ENCODE data around the gene PARP12. TPM values are rescaled to one million over a fixed set of nuclear protein-coding genes. Genes with fewer than 3 reads are reported as not detected.

PARP12 gene
- total and polyA plus RNA-seq, 2 of the 8 experiments (the other 6 are each of a cell fraction or from before 2014, with no cell fraction given): 9.0 to 21.5 TPM

DNA sequence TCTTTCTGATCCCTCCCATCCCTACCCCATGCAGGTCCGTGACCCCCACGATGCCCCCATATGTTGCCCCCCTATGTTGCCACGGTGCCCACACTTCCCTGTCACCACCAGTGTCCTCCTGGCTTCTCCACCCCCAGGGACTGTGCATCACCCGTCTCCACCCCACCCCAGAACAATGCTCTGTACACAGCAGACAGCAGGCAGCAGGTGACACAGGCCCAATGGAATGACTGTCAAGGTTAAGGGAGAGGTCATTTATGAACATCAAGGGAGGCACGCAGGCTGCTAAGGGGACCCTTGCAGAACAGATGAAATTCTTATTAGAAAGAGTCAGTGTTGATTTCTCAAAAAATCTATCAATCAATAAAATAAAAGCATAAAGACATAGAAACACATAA is 71.5 kb downstream of the PARP12 start:
- Histone ChIP-seq H2BK12ac (ENCODE audit: low read depth, low read length) (no peak overlapping the region), H3K36me3 (ENCODE audit: control insufficient read depth in 2 of 4, insufficient read depth in 4 of 4, low read length in 3 of 4) (no peaks in the 10 kb centered on the region), H2BK120ac (replicated peaks; ENCODE audit: low read depth, low read length) (no peak overlapping the region), H3K9me3 (ENCODE audit: insufficient read depth in 2 of 2, low read depth in 1 of 2, low read length in 1 of 2) (no peaks in the 10 kb centered on the region), H3K23me2 (ENCODE audit: low read depth, low read length) (no peaks in the 10 kb centered on the region), H3K79me2 (ENCODE audit: control insufficient read depth in 1 of 2, insufficient read depth in 2 of 2, low read length in 2 of 2) (no peaks in the 10 kb centered on the region), H3K9ac (replicated peaks in 1 of 4; ENCODE audit: extremely low read depth in 1 of 4, low read depth in 3 of 4, low read length in 3 of 4) (no peak overlapping the region), H3K4me3 (ENCODE audit: extremely low read depth in 1 of 4, insufficient read depth in 2 of 4, low read depth in 3 of 4, low read length in 4 of 4) (no peak overlapping the region), H3K27me3 (replicated peaks in 1 of 4; ENCODE audit: control insufficient read depth in 3 of 4, extremely low read depth in 1 of 4, insufficient read depth in 3 of 4, low read length in 3 of 4) (peaks cover 0 to 2% (median 0%) of the 10 kb centered on the region in 4 experiments; a peak in 1 of 7 replicates), H4K20me1 (replicated peaks in 1 of 2; ENCODE audit: control insufficient read depth in 1 of 2, insufficient read depth in 2 of 2, low read length in 2 of 2) (no peaks in the 10 kb centered on the region), H4K91ac (replicated peaks; ENCODE audit: insufficient read length, low read length) (no peak overlapping the region), H3K79me1 (ENCODE audit: low read depth, low read length) (no peaks in the 10 kb centered on the region), H4K8ac (ENCODE audit: extremely low read depth, insufficient read depth, low read length) (no peak overlapping the region), H3K18ac (ENCODE audit: extremely low read depth, low read length) (no peak overlapping the region), H3K14ac (ENCODE audit: insufficient read length) (no peak overlapping the region), H2BK20ac (ENCODE audit: low read length) (no peak overlapping the region), H2BK15ac (ENCODE audit: low read length) (peak overlapping the region; percentile 81; the same call in 1 of the 2 replicates), H3K56ac (replicated peaks; ENCODE audit: insufficient read length, low read depth, low read length) (no peak overlapping the region), H3K23ac (ENCODE audit: insufficient read length) (no peak overlapping the region), H3K4ac (replicated peaks; ENCODE audit: insufficient read length, low read depth, low read length) (no peak overlapping the region), H2AFZ (ENCODE audit: low read length) (no peak overlapping the region), H3K4me2 (ENCODE audit: insufficient read depth in 1 of 2, low read depth in 2 of 2, low read length in 2 of 2) (no peak overlapping the region), H2AK5ac (ENCODE audit: low read depth, low read length) (no peak overlapping the region), H3K4me1 (replicated peaks in 1 of 4; ENCODE audit: control insufficient read depth in 3 of 4, insufficient read depth in 4 of 4, low read length in 3 of 4) (peaks cover 0 to 9% (median 0%) of the 10 kb centered on the region in 4 experiments; a peak in 2 of 7 replicates), H4K5ac (ENCODE audit: insufficient read length, low read depth, low read length) (no peak overlapping the region), H2BK5ac (ENCODE audit: low read depth, low read length) (no peak overlapping the region), H3K27ac (ENCODE audit: low read depth, low read length) (no peak overlapping the region)
- CTCF ChIA-PET (ENCODE audit: partially characterized antibody): interaction anchor here (2.3 kb wide), 1 partner anchor 14 kb away, joined by 12 read pairs; no protein-coding TSS in a partner anchor
- POLR2A ChIA-PET (ENCODE audit: partially characterized antibody): no interaction called here
- FAIRE-seq (no peak), DNase-seq (ENCODE audit: low read depth in 1 of 2, low spot score in 2 of 2) (no peak)
- WGBS, 2 experiments (ENCODE audit: extremely low coverage in 1 of 2, insufficient coverage in 1 of 2, insufficient read length in 1 of 2, insufficient replicate concordance in 2 of 2, low coverage in 1 of 2, low lambda C conversion rate in 2 of 2, missing lambda C conversion rate in 1 of 2): 88% methylated on average over 4 of the region's 5 CpGs; no CpG with 5 or more reads in 1 of the 2 experiments
- TF ChIP-seq ASH2L (IDR thresholded peaks at IDR 0.05; ENCODE audit: low read length): no peak
- TF ChIP-seq CHD1 (IDR thresholded peaks at IDR 0.05; ENCODE audit: low read depth, low read length): no peak
- TF ChIP-seq, protein P1, sequence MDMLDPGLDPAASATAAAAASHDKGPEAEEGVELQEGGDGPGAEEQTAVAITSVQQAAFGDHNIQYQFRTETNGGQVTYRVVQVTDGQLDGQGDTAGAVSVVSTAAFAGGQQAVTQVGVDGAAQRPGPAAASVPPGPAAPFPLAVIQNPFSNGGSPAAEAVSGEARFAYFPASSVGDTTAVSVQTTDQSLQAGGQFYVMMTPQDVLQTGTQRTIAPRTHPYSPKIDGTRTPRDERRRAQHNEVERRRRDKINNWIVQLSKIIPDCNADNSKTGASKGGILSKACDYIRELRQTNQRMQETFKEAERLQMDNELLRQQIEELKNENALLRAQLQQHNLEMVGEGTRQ (IDR thresholded peaks at IDR 0.05; ENCODE audit: low read length): no peak
- TF ChIP-seq ZNF274 (IDR thresholded peaks at IDR 0.05; ENCODE audit: borderline replicate concordance, extremely low read depth, low read length): no peak
- TF ChIP-seq JUND (IDR thresholded peaks at IDR 0.05; ENCODE audit: low read length): no peak
- no peak for TF ChIP-seq NRF1 (IDR thresholded peaks at IDR 0.05; ENCODE audit: low read depth, low read length)
- no peak for TF ChIP-seq RBBP5 (IDR thresholded peaks at IDR 0.05; ENCODE audit: borderline replicate concordance, low read depth, low read length)
- TF ChIP-seq EP300 (IDR thresholded peaks at IDR 0.05; ENCODE audit: borderline replicate concordance in 1 of 2, low read depth in 2 of 2, low read length in 2 of 2): no peak
- TF ChIP-seq, protein P2, sequence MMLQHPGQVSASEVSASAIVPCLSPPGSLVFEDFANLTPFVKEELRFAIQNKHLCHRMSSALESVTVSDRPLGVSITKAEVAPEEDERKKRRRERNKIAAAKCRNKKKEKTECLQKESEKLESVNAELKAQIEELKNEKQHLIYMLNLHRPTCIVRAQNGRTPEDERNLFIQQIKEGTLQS (IDR thresholded peaks at IDR 0.05; ENCODE audit: insufficient read depth, low read depth, low read length): no peak

Measured in H1 (cell line).